NCI-H146 treated with DMSO at 0.1 percent for 48 hours (cell line): ENCODE measurements around the gene SH3BP4.
"Not testable (repeated sequence)": the region's sequence is repeated elsewhere in the genome, so short reads cannot be mapped to it uniquely, and the experiment has no call there.

Experiments
- DNase-seq: peaks from one replicate; lab custom pipeline; 2025; ENCODE audit not compliant: unreplicated experiment; lab: John Stamatoyannopoulos, UW

The SH3BP4 gene

GRCh38 chr2:235052514-235053354 is 100.9 kb downstream of the SH3BP4 start:
- no peak for DNase-seq

- DNase-seq = no peak
Measured at GRCh38 chr2:235053651-235054050, 101.8 kb downstream of the SH3BP4 start.

- no peak for DNase-seq
Measured at GRCh38 chr2:235054475-235054874, 102.7 kb downstream of the SH3BP4 start.

GRCh38 chr2:235054919-235055318 is 103.1 kb downstream of the SH3BP4 start:
- DNase-seq = no peak

GRCh38 chr2:235055891-235056516 is 104.2 kb downstream of the SH3BP4 start:
- DNase-seq = no peak

DNA sequence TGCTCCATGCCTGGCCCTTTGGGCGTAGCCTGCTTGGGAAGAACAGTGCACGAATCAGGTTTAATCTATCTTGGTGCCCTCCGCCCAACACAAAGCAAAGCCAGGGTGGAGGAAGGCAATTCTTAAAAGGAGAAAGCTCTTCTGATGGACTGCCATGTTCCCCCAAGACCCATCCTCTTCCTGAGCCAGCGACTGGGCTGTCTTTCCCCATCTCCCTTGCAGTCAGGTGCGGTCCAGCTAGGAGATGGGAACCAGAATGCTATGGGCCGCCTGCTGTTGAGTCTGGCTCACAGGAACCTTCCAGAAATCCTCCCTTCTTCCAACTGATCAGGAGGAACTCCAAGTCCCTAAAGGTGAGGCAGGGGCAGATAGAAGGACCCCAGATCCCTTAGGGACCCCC is 105.0 kb downstream of the SH3BP4 start:
- no peak for DNase-seq

- not testable (repeated sequence) for DNase-seq
Measured at GRCh38 chr2:235057616-235058015, 105.8 kb downstream of the SH3BP4 start.

- DNase-seq = no peak
Measured at GRCh38 chr2:235059161-235059560, 107.3 kb downstream of the SH3BP4 start.

DNA sequence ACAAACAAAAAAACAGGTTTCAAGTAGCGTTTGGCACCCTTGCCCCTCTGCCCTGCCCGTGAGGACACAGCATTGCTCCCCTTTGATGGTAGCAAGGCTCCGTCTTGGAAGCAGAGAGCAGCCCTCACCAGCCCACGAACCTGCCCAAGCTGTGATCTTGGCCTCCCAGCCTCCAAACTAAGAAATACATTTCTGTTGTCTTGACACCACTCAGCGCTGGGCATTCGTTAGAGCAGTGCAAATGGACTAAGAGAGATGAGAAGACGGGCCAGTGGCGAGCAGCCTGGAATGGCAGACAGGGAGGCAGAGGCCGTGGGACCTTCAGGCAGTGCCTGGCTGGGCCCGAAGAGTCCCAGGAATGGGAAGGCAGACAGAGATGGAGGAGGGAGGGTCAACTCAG is 109.8 kb downstream of the SH3BP4 start:
- no peak for DNase-seq

- DNase-seq = no peak
Measured at GRCh38 chr2:235063471-235063961, 111.7 kb downstream of the SH3BP4 start.

DNA sequence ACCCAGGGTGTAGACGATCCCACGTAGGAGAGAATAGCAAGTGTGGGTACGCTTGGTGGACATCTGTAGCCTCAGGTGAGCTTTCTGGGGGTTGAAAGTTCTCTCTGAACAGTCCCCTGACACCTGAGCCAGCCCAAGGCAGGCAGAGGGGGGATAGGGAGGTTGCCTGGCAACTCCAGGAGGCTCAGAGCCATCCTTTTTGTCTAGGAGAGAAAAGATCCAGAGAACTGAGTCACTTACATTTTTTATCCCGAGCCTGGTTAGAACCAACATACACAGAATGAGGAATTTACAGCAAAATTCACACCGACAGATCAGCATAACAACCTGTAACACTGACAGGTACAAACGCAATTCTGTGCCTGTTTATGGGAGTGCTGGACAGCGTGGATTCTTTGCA is 113.2 kb downstream of the SH3BP4 start:
- no peak for DNase-seq

- DNase-seq = no peak
Measured at GRCh38 chr2:235066490-235066889, 114.7 kb downstream of the SH3BP4 start.

GRCh38 chr2:235066895-235067294 is 115.1 kb downstream of the SH3BP4 start:
- peak; percentile 47 for DNase-seq

GRCh38 chr2:235068701-235069100 is 116.9 kb downstream of the SH3BP4 start:
- DNase-seq = no peak

GRCh38 chr2:235070063-235070706 is 118.4 kb downstream of the SH3BP4 start:
- no peak for DNase-seq

DNA sequence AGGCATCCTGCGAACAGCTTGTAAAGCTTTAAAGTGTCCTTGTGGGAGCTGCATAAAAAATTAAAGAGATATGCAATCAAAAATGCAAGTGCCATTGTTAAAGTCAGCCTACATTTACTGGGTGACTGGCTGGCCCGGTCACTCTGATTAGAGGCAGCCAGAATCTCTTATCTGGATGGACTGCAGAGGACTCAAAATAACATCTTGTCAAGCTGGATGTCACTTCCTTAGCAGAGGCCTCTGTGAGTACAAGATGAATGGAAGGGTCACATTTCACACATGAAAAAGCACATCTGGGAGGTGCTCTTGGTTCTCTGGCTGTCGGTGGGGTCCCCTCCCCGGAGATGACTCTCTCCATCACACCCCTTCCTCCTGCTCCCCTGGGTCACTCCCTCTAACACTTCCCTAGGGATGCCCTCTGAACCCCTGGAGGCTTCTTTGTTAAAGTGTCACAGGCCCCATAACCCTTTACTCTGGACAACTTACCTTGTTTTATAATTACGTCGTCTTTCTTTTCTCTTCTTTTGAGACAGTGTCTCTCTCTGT is 122.1 kb downstream of the SH3BP4 start:
- no peak for DNase-seq

GRCh38 chr2:235077046-235077445 is 125.2 kb downstream of the SH3BP4 start:
- DNase-seq = no peak

DNA sequence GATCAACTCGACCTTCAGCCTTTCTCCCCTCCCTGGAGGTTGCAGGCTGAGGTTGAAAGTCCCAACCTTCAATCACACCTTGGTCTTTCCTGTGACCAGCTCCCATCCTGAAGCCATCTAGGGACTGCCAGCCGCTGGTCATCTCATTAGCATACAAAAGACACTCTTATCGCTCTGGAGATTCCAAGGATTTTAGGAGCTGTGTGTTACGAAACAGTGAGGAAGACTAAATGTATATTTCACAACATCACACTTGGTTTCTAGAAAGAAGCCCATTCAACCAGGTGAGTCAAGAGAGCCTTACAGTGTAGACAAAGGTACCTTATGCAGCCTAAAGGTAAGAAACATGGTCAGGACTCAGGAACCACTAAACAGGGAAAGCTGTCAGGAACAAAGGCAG is 126.4 kb downstream of the SH3BP4 start:
- no peak for DNase-seq

DNA sequence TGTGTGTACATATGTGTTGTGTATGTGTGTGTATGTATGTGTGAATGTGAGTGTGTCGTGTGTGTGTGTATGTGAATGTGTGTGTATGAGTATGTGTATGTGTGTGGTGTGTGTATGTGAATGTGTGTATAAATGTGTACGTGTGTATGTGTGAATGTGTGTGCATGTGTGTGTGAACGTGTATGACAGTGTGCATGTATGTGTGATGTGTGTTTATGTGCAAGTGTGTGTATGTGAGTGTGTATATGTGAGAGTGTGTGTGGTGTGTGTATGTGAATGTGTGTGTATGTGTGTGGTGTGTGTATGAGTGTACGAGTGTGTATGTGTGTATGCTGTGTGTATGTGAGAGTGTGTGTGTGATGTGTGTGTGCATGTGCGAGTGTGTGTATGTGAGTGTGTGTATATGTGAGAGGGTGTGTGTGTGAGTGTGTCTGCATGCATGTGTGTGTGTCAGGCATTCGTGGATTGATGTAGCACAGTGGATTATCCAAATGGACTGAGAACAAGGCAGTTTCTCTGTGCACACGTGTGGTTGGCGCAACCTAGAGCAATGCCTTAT is 127.2 kb downstream of the SH3BP4 start:
- DNase-seq = no peak

DNA sequence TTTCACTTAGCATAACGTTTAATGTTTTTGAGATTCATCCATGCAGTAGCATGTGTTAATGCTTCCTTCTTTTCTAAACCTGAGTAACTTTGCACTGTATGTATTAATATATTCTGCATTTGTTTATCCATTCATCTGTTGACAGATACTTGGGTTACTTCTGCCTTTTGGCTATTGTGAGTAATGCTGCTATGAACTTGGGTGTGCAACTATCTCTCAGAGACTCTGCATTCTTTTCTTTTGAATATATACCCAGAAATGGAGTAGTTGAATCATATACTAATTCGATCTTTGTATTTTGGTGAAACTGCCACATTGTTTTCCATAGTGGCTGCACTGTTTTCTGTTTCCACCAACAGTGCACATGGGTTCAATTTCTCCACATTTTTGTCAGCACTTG is 128.3 kb downstream of the SH3BP4 start:
- DNase-seq = no peak

DNA sequence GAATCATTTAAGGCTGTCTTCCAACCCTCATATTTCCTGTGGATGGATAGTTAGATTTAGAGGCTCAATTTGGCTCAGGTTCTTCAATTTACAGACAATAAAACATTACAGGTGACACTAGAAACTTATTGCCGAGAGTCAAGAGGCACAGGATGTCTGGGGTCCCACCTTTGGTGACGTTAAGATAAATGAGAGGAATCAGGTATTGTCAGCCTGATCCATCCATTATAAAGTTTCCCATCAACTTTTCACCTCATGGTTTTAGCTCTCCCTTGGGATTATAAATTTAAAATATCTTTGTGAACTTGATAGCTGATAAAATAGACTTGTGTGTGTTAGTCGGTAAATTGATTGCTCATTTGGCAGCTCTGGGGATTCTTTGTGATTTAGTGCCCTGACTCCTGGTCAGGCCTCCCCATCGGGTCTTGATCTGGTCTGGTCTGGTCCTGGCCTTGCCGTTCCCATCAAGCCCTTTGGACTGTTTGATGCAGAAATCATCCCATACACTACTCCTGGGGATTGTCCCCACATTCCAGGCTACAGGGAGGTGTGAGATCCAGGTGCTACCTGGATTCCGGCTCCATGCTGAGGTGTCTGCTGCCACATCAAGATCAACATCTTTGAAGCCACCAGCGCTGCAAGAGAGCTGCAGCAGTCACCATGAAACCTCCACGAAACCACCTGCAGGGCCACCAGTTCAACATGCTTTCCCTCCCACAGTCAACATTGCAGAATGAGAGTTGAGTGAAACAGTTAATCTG is 130.9 kb downstream of the SH3BP4 start:
- no peak for DNase-seq
